OCI-LY1 (cell line): ENCODE results near the gene ZSCAN12.

Experiments
- H2AFZ ChIP-seq: fragments of 200-600 bp; sonication (generic), shearing (Covaris generic); 2 replicates; pipeline ENCODE4 v1.6.0; 2014; ENCODE audit warnings: antibody characterized with exemption, mild to moderate bottlenecking, low read length
- H3F3A ChIP-seq: fragments of 200-600 bp; sonication (generic), shearing (Covaris generic); 2 replicates; pipeline ENCODE4 v1.6.0; 2014; ENCODE audit warnings: mild to moderate bottlenecking, antibody characterized with exemption, low read length, moderate library complexity; ENCODE audit not compliant: insufficient read depth
- H3K27ac ChIP-seq: fragments of 200-600 bp; sonication (generic); 2 replicates; pipeline ENCODE4 v1.5.1; 2014; ENCODE audit warnings: low read length, mixed run types, mild to moderate bottlenecking, low read depth; ENCODE audit not compliant: poor library complexity, severe bottlenecking
- H3K27me3 ChIP-seq: fragments of 200-600 bp; sonication (generic); 2 replicates; pipeline ENCODE4 v1.6.0; 2014; ENCODE audit warnings: antibody characterized with exemption, mild to moderate bottlenecking, low read length, moderate library complexity; ENCODE audit not compliant: insufficient read depth
- H3K36me3 ChIP-seq: fragments of 200-600 bp; sonication (generic); 2 replicates; pipeline ENCODE4 v1.6.1; 2014; ENCODE audit warnings: mild to moderate bottlenecking, antibody characterized with exemption, low read length, moderate library complexity, mixed read lengths; ENCODE audit not compliant: insufficient read depth
- H3K4me1 ChIP-seq: fragments of 200-600 bp; sonication (generic); 2 replicates; pipeline ENCODE4 v1.5.1; 2014; ENCODE audit warnings: mild to moderate bottlenecking, low read length, moderate library complexity; ENCODE audit not compliant: insufficient read depth, severe bottlenecking
- H3K4me2 ChIP-seq: fragments of 200-600 bp; sonication (generic), shearing (Covaris generic); 2 replicates; pipeline ENCODE4 v1.6.1; 2014; ENCODE audit warnings: low read length
- H3K4me3 ChIP-seq: fragments of 200-600 bp; sonication (generic); 2 replicates; pipeline ENCODE4 v1.5.1; 2014; ENCODE audit warnings: low read length, low read depth, mild to moderate bottlenecking, mixed read lengths; ENCODE audit not compliant: poor library complexity, severe bottlenecking
- H3K79me2 ChIP-seq: fragments of 200-600 bp; shearing (Covaris generic); 2 replicates; pipeline ENCODE4 v1.6.1; 2016; ENCODE audit warnings: mixed run types, low read length, mixed read lengths; ENCODE audit not compliant: insufficient read depth
- H3K9ac ChIP-seq: fragments of 200-600 bp; sonication (generic), shearing (Covaris generic); 2 replicates; pipeline ENCODE4 v1.6.1; 2014; ENCODE audit warnings: mild to moderate bottlenecking, low read length, mixed read lengths
- H3K9me2 ChIP-seq: fragments of 200-600 bp; sonication (generic), shearing (Covaris generic); 2 replicates; pipeline ENCODE4 v1.6.1; 2014; ENCODE audit warnings: low read depth, mild to moderate bottlenecking, low read length, mixed read lengths
- H3K9me3 ChIP-seq: fragments of 200-600 bp; shearing (Covaris generic); 2 replicates; pipeline ENCODE4 v1.6.1; 2014; ENCODE audit warnings: low read length, mixed read lengths
- H4K20me1 ChIP-seq: fragments of 200-600 bp; sonication (generic), shearing (Covaris generic); 2 replicates; pipeline ENCODE4 v1.6.0; 2016; ENCODE audit warnings: mild to moderate bottlenecking, low read length; ENCODE audit not compliant: insufficient read depth
- EZH2 ChIP-seq: fragments of 200-600 bp; sonication (generic), shearing (Covaris generic); IDR thresholded peaks from 2 replicates; pipeline ENCODE4 v1.8.0; 2017; ENCODE audit warnings: borderline replicate concordance, mixed run types, mild to moderate bottlenecking, antibody characterized with exemption, low read length, moderate library complexity, mixed read lengths
- TF ChIP-seq, protein P1 (sequence below): fragments of 200-600 bp; sonication (generic), shearing (Covaris generic); IDR thresholded peaks from 2 replicates; pipeline ENCODE4 v1.5.1; 2017; ENCODE audit warnings: mild to moderate bottlenecking, antibody characterized with exemption, low read length, moderate library complexity, mixed read lengths

ZSCAN12 gene

GRCh38 chr6:28354688-28355554 is 44.6 kb downstream of the ZSCAN12 start:
- no peaks in the 10 kb centered on the region for H3F3A ChIP-seq
- no peaks in the 10 kb centered on the region for H3K9me2 ChIP-seq
- no peak overlapping the region for H3K27ac ChIP-seq
- H3K9me3 ChIP-seq = peaks cover 8% of the 10 kb centered on the region; the same call in 1 of the 2 replicates
- H2AFZ ChIP-seq = no peak overlapping the region
- no peaks in the 10 kb centered on the region for H3K27me3 ChIP-seq
- H3K9ac ChIP-seq = no peak overlapping the region; the same call in 1 of the 2 replicates
- no peaks in the 10 kb centered on the region for H4K20me1 ChIP-seq
- H3K4me3 ChIP-seq = no peak overlapping the region
- peak overlapping the region; percentile 86; the same call in 1 of the 2 replicates for H3K4me2 ChIP-seq
- H3K79me2 ChIP-seq = peaks cover 16% of the 10 kb centered on the region
- peaks cover 20% of the 10 kb centered on the region for H3K36me3 ChIP-seq
- H3K4me1 ChIP-seq = peaks cover 26% of the 10 kb centered on the region
- TF ChIP-seq EZH2 = no peak
- TF ChIP-seq, protein P1, sequence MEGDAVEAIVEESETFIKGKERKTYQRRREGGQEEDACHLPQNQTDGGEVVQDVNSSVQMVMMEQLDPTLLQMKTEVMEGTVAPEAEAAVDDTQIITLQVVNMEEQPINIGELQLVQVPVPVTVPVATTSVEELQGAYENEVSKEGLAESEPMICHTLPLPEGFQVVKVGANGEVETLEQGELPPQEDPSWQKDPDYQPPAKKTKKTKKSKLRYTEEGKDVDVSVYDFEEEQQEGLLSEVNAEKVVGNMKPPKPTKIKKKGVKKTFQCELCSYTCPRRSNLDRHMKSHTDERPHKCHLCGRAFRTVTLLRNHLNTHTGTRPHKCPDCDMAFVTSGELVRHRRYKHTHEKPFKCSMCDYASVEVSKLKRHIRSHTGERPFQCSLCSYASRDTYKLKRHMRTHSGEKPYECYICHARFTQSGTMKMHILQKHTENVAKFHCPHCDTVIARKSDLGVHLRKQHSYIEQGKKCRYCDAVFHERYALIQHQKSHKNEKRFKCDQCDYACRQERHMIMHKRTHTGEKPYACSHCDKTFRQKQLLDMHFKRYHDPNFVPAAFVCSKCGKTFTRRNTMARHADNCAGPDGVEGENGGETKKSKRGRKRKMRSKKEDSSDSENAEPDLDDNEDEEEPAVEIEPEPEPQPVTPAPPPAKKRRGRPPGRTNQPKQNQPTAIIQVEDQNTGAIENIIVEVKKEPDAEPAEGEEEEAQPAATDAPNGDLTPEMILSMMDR = no peak

- no peak for TF ChIP-seq EZH2
- TF ChIP-seq, protein P1 = no peak
- Histone ChIP-seq H3K4me3 (no peak overlapping the region), H3K27me3 (no peaks in the 10 kb centered on the region), H2AFZ (no peak overlapping the region), H3F3A (no peaks in the 10 kb centered on the region), H3K4me1 (peaks cover 30% of the 10 kb centered on the region), H3K79me2 (peaks cover 16% of the 10 kb centered on the region), H4K20me1 (no peaks in the 10 kb centered on the region), H3K9me2 (no peaks in the 10 kb centered on the region), H3K9ac (no peak overlapping the region), H3K27ac (no peak overlapping the region), H3K4me2 (no peak overlapping the region), H3K9me3 (peaks cover 8% of the 10 kb centered on the region; the same call in 1 of the 2 replicates), H3K36me3 (peaks cover 20% of the 10 kb centered on the region)
Observed at GRCh38 chr6:28353981-28354676, 45.4 kb downstream of the ZSCAN12 start.

DNA sequence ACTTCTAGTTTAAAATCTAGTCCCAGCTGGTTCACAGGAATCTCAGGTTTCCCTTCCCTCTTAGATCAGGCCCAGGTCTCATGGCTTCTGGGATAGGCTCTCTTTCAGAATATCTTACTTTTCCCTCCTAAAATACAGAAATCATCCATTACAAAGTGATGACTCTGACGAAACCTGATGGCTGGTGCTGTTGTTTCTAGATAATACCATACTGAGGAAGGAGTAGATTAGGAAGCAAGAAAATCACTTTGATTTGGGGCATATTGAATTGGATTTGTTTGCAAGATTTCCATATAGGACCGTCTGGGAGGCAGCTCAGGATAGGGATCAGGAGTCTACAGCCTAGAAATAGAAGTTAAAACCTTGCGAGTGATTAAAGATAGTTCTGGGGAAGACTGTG is 46.2 kb downstream of the ZSCAN12 start:
- no peaks in the 10 kb centered on the region for H3K27me3 ChIP-seq
- H3K36me3 ChIP-seq = peaks cover 20% of the 10 kb centered on the region
- H3K9ac ChIP-seq = no peak overlapping the region
- no peaks in the 10 kb centered on the region for H3K9me2 ChIP-seq
- peaks cover 16% of the 10 kb centered on the region for H3K79me2 ChIP-seq
- H3F3A ChIP-seq = no peaks in the 10 kb centered on the region
- H3K9me3 ChIP-seq = peaks cover 8% of the 10 kb centered on the region; the same call in 1 of the 2 replicates
- peaks cover 30% of the 10 kb centered on the region for H3K4me1 ChIP-seq
- H3K27ac ChIP-seq = no peak overlapping the region
- H2AFZ ChIP-seq = no peak overlapping the region
- TF ChIP-seq, protein P1 = no peak
- TF ChIP-seq EZH2 = no peak
- no peak overlapping the region for H3K4me3 ChIP-seq
- H3K4me2 ChIP-seq = no peak overlapping the region
- H4K20me1 ChIP-seq = no peaks in the 10 kb centered on the region
